ENCODE measurements around the gene ATP4B.
"Not testable (repeated sequence)": the region's sequence is repeated elsewhere in the genome, so short reads cannot be mapped to it uniquely, and the experiment has no call there.

ATP4B gene

GRCh38 chr13:113624640-113625304, 33.2 kb downstream of the ATP4B start:
- DNase-seq (ENCODE audit: low read depth) = not testable (repeated sequence)

DNA sequence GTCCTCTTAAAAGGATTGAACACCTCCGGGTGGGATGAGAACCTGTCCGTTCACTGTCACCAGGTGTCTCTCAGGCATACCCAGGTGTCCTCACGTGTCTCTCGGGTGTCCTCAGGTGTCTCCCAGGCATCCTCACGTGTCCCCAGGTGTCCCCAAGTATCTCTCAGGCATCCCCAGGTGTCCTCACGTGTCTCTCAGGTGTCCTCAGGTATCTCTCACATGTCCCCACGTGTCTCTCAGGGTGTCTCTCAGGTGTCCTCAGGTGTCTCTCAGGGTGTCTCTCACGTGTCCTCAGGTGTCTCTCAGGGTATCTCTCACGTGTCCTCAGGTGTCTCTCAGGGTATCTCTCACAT, 33.8 kb downstream of the ATP4B start:
- DNase-seq (ENCODE audit: low read depth) = no peak

DNA sequence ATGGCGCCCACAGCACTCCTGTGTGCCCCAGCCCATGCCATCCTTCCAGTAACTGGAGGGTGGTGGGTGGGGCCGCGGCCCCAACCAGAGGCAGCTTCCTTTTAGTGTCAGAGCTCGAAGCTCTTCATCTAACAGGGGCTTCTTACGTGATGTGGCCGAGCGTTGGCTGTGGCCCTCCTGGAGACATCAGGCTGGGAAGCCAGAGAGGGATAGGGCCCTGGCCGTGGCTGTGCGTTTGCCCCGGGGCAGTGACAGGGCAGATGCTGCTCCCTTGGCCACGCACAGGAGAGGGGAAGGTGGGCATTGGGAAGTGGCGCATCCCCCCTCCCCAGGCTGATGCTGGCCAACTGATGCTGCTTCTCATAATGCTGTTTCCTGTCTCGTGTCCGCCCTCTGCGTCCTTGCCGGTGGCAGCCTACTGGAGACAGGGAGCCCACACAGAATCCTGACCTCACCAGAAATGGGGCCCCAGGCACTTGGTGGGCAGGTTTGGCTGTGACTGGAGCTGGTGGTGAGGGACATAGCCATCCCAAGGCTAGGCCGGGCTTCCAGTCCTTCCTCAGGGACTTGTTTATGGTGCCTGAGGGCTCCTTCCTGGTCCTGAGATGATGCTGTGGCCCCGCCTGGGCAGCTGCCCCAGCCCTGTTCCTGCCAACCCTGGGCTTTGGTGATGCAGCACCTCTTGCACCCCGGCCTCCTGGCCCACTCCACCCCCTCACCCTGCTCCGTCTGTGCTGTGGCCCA, 34.3 kb downstream of the ATP4B start:
- no peak for DNase-seq (ENCODE audit: low read depth)

- no peak for DNase-seq (ENCODE audit: low read depth)
Observed at GRCh38 chr13:113622791-113623490, 35.1 kb downstream of the ATP4B start.

GRCh38 chr13:113621986-113622550, 35.9 kb downstream of the ATP4B start:
- not testable (repeated sequence) for DNase-seq (ENCODE audit: low read depth)

GRCh38 chr13:113621498-113621897, 36.5 kb downstream of the ATP4B start:
- DNase-seq (ENCODE audit: low read depth) = not testable (repeated sequence)

DNA sequence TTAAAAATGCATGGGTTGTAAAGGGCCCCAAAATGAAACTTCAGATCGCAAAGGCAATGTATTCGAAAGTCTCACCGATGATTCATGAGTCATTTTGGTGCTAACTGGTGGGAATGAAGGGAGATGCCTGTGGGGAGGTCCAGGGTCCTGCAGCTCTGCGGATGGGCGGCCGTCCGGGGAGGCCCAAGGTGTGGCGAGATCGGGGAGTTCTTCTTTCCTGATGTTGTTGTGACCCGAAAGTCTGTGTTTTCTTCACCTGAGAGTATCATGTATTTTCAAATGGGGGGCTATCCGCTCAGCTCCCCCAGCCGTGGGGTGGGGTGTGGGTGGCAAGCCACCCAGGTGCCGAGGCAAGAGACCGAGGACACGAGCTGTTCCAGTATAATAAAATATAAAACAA, 37.0 kb downstream of the ATP4B start:
- no peak for DNase-seq (ENCODE audit: low read depth)

DNA sequence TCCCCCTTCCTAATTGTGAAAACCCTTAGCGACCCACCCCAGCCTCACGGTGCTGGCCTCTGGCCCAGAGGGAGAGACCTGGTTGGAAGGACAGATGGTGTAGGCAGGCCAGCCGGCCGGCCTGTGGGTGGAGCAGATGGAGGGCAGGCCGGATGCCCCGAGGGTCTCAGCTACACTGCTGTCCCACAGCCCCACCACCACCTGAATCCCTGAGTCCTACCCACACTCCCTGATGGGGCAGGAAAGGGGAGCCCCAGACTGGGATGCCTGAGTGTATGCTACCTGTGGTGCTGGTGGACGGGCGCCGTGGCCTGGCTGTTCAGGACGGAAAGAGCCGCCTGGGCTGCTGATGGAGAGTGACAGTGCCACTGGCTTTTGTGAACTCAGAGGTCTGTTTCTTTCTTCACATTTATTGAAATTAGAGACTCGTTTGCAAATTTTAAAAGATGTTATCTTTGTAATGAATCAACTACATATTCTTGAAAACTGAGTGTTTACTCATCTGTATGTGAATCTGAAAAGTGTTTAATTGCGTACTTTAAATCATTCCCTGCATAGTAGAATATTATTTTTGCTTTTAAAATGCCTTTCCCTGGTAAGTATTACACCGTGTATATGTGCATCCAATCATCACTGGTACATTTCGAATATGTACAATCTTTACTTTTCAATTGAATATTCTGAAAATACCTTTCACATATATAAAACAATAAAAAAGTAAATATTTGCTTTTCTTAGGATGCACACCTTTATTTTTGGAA, 37.8 kb downstream of the ATP4B start:
- no peak for DNase-seq (ENCODE audit: low read depth)

DNA sequence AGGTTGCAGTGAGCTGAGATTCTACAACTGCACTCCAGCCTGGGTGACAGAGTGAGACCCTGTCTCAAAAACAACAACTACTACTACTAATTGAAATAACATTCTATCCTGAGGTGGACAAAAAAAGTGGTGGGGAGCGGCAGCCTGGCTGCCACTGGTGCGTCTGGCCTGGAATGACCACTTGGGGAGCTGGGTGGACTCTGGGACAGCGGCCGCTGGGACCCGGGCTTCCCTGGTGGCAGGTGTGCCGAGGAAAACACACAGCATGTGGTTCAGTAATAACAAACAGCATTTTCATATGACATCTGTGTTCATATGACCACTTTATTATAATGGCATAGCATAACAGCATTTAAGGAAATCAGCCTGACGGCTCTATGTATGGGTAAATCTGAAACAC, 39.5 kb downstream of the ATP4B start:
- no peak for DNase-seq (ENCODE audit: low read depth)

GRCh38 chr13:113617961-113618360, 40.0 kb downstream of the ATP4B start:
- DNase-seq (ENCODE audit: low read depth) = no peak

GRCh38 chr13:113616991-113617749, 40.8 kb downstream of the ATP4B start:
- no peak for DNase-seq (ENCODE audit: low read depth)

DNA sequence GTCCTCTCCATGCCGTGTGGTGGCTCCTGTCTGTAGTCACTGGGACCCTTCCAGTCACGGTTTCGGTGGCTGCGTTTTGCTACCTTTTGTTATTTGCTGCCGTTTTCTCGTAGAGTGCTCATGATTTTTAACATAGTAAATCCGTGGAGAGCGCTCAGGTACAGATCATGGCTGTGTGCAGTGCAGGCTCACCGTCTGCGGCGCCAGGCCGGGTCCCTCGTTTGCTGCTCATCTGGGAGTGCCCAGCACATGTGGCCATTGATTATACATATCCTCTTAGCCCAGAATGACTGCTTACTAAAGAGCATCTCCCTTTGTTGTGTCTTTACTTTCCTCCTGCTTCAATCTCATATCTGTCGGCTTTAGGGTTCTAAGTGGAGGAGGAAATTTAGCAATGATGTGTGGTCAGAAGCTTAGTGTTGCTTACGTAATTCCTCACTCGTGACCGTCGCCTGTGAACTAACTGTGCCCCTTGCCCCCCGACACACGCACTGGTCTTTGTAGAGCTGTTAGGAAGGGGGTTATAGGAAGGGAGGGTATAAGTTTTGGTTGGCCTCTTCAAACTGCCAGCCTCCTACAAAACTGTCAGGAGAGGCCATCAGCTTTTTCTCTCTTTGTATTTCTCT, 41.6 kb downstream of the ATP4B start:
- no peak for DNase-seq (ENCODE audit: low read depth)

DNA sequence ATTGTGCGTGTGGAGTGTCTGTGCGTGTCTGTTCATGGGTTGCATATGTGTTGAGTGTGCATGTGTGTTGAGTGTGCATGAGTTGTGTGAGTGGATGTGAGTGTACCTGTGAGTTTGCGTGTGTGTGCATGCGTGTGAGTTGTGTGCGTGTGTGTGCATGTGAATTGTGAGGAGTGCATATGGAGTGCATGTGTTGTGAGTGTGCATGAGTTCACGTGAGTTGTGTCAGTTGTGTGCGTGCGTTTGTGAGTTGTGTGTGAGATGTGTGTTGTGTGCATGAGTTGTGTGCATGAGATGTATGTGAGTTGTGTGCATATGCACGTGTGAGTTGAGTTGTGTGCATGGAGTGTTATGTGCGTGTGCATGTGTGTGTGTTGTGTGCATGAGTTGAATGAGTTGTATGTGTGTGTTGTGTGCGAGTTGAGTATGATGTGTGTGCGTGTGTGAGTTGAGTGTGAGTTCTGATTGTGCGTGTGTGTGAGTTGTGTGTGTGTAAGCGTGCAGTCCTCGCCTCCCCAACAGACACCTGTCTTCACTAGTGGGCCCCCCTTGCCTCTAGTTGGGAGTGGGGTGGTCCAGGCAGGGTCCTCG, 44.1 kb downstream of the ATP4B start:
- no peak for DNase-seq (ENCODE audit: low read depth)

- DNase-seq (ENCODE audit: low read depth) = no peak
Observed at GRCh38 chr13:113612607-113613006, 45.4 kb downstream of the ATP4B start.

DNA sequence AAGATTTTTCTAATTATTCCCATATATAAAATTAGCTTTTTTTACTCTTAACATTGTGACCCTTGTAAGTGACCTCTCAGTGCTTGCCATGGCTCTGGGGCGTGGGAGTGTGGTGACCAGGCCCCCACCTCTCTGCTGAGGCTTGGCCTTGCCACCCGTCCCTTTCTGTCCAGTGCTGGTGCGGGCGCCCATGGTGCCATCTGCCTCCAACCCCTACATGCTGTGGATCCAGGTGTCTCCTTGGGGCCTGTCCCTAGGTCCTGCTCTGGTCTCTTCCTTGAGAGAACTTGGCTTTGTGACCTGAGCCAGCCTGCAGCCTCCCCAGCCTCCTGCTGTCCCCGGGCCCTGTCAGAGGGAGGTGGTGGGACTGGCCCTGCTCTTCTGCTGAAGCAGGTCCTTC, 46.0 kb downstream of the ATP4B start:
- no peak for DNase-seq (ENCODE audit: low read depth)

DNA sequence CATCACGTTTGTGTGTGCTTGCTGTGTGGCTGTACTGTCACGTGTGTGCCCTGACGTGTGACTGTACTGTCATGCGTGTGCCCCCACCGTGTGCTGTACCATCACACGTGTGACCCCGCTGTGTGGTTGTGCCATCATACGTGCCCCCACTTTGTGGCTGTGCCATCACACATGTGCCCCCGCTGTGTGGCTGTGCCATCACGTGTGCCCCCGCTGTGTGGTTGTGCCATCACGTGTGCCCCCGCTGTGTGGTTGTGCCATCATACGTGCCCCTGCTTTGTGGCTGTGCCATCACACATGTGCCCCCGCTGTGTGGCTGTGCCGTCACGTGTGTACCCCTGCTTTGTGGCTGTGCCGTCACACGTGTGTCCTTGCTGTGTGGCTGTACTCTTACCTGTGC, 47.7 kb downstream of the ATP4B start:
- no peak for DNase-seq (ENCODE audit: low read depth)

GRCh38 chr13:113609616-113610015, 48.4 kb downstream of the ATP4B start:
- DNase-seq (ENCODE audit: low read depth) = no peak

GRCh38 chr13:113608967-113609533, 48.9 kb downstream of the ATP4B start:
- DNase-seq (ENCODE audit: low read depth) = no peak

DNA sequence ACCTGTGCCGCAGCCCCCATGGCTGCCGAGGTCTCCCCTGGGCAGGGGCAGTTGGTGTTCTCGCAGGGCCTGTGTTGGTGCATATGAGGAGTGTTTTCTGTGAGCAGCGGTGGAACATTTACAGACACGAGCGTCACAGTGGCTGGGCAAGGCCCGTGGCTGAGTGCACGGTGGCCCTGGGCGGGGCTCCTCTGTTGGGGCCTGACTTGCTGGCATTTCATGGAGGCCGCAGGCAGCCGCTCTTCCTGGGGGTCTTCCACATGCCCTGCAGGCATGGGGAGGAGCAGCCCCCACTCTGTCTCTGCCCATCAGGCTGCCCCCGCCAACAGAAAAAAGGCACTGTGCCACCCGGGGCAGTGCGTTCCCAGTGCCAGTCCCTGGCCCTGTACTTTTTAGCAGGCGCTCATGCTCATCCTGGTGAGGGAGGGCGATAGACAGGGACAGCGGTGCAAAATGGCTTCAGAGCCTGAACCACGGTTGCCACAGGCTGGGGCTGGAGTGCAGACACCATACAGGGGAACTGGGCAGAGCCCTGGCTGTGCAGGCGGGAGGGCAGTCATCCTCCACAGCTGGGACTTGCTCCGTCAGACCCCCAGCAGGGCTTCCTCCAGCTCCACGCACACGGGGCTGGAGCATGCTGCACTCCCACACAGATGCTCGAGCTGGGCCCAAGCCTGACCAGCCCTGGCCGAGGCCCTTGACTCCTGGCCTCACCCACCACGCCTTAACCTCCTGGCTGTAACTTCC, 49.9 kb downstream of the ATP4B start:
- no peak for DNase-seq (ENCODE audit: low read depth)

All from stimulated activated CD8-positive, alpha-beta memory T cell treated with anti-CD3 and anti-CD28 coated beads, Interleukin-7, amount 100 ng/mL, for 24 hours (primary cell).